ENCODE results near the gene CHN2.

The CHN2 gene

GRCh38 chr7:29229066-29229465, 34.5 kb downstream of the CHN2 start:
- DNase-seq, result no peak

DNA sequence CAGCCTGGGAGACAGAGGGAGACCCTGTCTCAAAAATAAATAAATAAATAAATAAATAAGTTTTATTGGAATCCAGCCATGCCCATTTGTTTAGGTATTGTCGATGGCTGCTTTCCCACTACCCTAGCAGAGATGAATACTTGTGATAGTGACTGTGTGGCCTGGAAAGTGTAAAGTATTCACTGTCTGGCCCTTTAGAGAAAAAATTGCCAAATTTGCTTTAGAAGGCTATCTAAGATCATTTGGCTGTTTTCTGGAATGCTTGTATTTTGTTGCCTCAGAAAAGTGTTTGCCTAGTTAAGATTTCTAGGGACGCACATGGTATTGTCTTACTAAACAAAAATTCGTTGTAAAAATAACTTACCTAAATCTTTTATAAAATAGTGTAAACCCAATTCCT, 35.4 kb downstream of the CHN2 start:
- DNase-seq, result no peak

- no peak for DNase-seq
These were observed 36.3 kb downstream of the CHN2 start for GRCh38 chr7:29230871-29231345.

- DNase-seq, result no peak
These were observed 37.2 kb downstream of the CHN2 start for GRCh38 chr7:29231671-29232232.

- DNase-seq, result no peak
These were observed 39.9 kb downstream of the CHN2 start for GRCh38 chr7:29234438-29234837.

DNA sequence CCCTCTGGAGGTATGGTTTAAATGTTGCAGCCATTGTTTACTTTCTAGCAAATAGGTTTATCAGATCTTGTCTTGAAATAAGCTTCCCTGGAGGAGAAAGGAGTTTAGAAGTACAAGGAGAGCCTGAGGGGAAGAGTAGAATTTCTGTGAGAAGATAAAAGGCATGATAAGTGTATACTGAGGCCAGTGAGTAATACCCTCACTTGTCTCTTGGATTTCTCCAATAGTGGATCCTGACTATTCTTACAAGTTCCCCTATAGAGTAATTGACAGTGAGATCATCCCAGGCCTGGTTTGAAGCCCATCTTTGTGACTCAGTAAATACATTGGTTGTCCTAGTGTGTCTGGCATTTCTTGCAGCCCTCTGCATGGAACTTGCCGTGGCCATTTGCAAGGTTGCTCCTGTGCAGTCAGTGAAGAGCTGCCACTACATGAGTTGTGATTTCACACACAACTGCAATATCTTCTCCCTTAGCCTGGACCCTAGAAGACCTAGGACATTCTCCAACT, 41.6 kb downstream of the CHN2 start:
- DNase-seq, result no peak

GRCh38 chr7:29236649-29237048, 42.1 kb downstream of the CHN2 start:
- DNase-seq, result no peak

GRCh38 chr7:29237489-29237888, 42.9 kb downstream of the CHN2 start:
- no peak for DNase-seq

DNA sequence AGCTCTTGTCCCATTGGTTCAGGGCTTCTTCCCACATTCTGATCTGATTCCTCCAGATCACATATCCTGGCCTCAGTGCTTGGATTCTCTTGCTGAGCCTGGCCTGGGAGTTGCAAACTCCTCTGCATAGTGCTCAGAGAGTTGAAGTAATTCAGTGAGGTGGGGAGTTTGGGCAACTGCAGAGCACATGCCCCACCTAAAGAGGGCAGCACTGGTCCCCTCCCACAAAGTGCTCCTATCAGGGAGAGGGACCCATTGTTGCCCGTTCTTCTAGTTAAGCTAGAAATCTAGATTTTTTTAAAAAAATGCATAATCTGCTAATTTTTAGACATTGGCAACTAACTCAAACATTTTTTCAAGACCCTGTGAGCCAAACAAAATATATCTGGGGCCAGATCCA, 45.1 kb downstream of the CHN2 start:
- no peak for DNase-seq

DNA sequence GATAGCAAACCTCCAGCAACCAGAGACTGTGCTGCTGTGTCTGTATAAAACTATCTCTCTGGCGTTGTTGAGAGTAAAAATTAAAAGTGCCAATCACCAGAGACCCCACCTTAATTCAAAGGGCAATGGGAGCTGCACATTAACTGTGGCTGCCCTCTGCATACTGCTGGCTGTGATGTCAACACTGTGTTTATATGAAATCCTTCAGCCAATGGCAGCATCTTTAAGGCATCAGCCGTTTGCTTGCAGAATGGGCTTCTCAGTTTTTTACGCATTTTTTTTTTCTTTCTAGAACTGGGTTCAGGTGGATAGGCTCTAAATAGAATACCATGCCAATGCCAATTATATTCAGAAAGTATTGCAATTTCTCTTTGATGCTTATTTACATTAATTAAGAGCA, 47.7 kb downstream of the CHN2 start:
- DNase-seq, result no peak

- no peak for DNase-seq
These were observed 49.5 kb downstream of the CHN2 start for GRCh38 chr7:29243910-29244655.

DNA sequence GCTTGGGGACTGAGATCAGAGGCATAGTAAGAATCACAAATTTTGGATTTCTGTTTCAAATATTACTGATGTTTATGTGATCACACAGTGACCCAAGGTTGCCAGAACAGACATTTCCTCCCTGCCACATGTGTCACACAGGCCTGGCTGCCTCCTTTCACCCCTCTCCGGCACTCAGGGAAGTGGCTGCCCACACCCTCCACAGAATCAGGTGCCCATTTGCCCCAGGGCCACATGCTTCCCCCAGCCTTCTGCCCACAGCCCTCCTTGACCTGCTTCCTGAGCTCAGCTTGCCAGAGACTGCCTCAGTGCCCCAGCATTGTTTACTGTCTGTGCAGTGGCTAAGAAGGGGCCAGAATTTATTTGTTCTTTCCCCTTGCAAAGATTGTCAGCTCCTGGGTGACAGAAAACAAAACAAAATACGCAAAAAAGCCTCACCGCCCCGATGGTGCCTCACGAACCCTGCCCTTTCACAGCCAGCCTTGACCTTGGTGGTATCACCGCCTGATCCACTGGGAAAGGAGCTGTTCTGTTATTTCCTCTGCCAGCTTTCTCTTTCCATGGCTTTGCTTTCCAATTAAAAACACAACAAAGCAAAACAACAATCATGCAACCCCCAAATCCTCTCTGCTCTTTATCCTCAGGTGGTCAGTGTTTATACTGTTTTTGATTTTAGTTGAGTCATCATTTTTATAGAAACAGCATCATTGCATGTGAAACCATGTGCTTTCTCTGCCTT, 52.8 kb downstream of the CHN2 start:
- no peak for DNase-seq

DNA sequence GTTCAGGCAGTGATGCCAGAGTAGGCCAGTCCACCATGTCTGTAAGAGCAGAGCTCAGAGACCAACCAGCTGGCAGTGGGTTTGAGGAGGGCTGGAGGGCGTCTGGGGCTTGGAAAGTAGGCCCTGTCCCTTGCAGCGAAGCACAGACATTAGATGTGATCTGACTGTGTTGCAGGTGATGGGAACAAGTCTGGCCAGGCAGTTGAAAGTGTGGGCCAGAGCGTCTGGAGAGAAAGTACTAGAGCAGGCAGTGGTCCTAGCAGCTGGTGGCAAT, 53.3 kb downstream of the CHN2 start:
- DNase-seq, result no peak

GRCh38 chr7:29248713-29249382, 54.3 kb downstream of the CHN2 start:
- DNase-seq, result no peak

DNA sequence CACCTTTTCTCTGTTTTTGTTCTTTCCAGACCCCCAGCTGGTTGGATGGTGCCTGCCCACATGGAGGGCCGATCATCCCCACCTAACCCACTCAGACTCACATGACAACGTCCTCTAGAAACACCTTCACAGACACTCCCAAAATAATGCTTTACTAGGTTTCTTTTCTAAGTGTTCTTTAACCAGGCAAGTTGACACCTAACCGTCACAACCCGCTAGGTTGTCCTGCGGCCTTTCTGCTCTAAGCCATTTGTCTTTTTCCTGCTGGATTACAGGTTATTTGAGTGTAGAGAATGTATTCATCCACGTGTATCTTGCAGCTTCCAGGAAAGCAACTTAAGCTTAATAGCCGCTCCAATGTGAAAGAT, 54.8 kb downstream of the CHN2 start:
- no peak for DNase-seq

- DNase-seq, result no peak
These were observed 55.3 kb downstream of the CHN2 start for GRCh38 chr7:29249860-29250259.

GRCh38 chr7:29253225-29253624, 58.6 kb downstream of the CHN2 start:
- no peak for DNase-seq

DNA sequence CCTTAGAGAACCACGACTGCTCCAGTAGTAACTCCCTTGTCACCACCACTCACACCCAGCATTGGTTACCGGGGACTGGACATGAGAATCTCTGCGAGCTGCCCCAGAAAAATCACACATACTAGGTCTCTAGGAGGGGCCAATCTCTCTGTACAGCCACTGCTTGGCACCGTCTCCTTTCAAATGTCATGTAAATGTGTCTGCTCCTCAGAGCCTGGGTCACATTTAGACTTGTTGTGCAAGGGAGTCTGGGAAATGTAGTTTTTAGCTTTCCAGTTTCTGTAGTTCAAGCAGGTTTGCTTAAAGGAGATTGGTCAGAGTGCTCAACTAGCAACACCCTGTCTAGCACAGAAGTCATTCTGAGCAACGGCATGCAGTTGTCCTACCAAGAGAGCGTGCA, 60.0 kb downstream of the CHN2 start:
- no peak for DNase-seq

GRCh38 chr7:29255199-29255878, 60.8 kb downstream of the CHN2 start:
- no peak for DNase-seq

GRCh38 chr7:29255906-29256692, 61.5 kb downstream of the CHN2 start:
- no peak for DNase-seq

GRCh38 chr7:29256693-29257002, 62.1 kb downstream of the CHN2 start:
- no peak for DNase-seq

- no peak for DNase-seq
These were observed 64.4 kb downstream of the CHN2 start for GRCh38 chr7:29258951-29259350.
